Sigmoid colon (tissue), 7 donors: ENCODE data around the gene IFI27L1. TPM values are rescaled to one million over a fixed set of nuclear protein-coding genes. Genes with fewer than 3 reads are reported as not detected.

ENCODE experiments used
- DNase-seq: peaks from one replicate; pipeline ENCODE4 v3.0.0-alpha.2; 2019
- H3K27ac ChIP-seq, 4 donors: fragments of 200-600 bp; sonication (generic); one replicate each; pipeline ENCODE4 v1.5.1; 2016 to 2019; ENCODE audit warnings: mild to moderate bottlenecking in 1 of 4
- H3K27me3 ChIP-seq, 3 donors: fragments of 200-600 bp; sonication (generic); one replicate each; pipeline ENCODE4 v1.5.1; 2019; ENCODE audit warnings: mild to moderate bottlenecking in 1 of 3
- H3K36me3 ChIP-seq, 4 donors: fragments of 200-600 bp; sonication (generic); one replicate each; pipeline ENCODE4 v1.5.1; 2016 to 2019
- H3K4me1 ChIP-seq, 4 donors: fragments of 200-600 bp; sonication (generic); one replicate each; pipeline ENCODE4 v1.5.1; 2017 to 2019
- H3K4me3 ChIP-seq, 4 donors: fragments of 200-600 bp; sonication (generic); one replicate each; pipeline ENCODE4 v1.5.1; 2017 to 2019; ENCODE audit warnings: mild to moderate bottlenecking in 2 of 4, moderate library complexity in 1 of 4
- H3K9me3 ChIP-seq, 4 donors: fragments of 200-600 bp in 3 of 4; sonication (generic) in 3 of 4; one replicate each; pipeline versions ENCODE4 v1.5.1 to v1.6.1; 2013 to 2019
- EP300 ChIP-seq, 4 donors: sonication (generic); formaldehyde crosslinking; IDR thresholded peaks; one replicate each; pipeline ENCODE4 v1.6.1; 2017; ENCODE audit warnings: antibody characterized with exemption in 4 of 4
- POLR2A ChIP-seq, 2 donors: fragments of 450-650 bp; IDR thresholded peaks; one replicate each; pipeline ENCODE4 v1.6.1; 2016; ENCODE audit warnings: antibody characterized with exemption in 2 of 2, mild to moderate bottlenecking in 2 of 2, moderate library complexity in 2 of 2
- POLR2AphosphoS5 ChIP-seq, 4 donors: sonication (generic); formaldehyde crosslinking; IDR thresholded peaks; one replicate each; pipeline ENCODE4 v1.6.1; 2017; ENCODE audit warnings: antibody characterized with exemption in 4 of 4
- WGBS, 2 donors: extraction: QIAGEN DNeasy Blood & Tissue Kit; methylation state at CpG; one replicate each; pipeline ENCODE4 v1.1.7; 2013; 5-methylcytosine and 5-hydroxymethylcytosine counted together
- intact Hi-C: fragments of 100-400 bp; cut with DNase I; formaldehyde crosslinking; loops from one replicate; pipeline ENCODE4 v1.15.1; 2023
- polyA plus RNA-seq, 3 donors: library from polyadenylated mRNA; stranded (reverse); fragments of 200-250 nt; gene quantifications; one replicate each; pipeline ENCODE4 v1.2.3, GENCODE V29; 2013
- total RNA-seq, 4 donors: library from RNA; depleted of rRNA; stranded (reverse); fragments of >200 nt; gene quantifications; one replicate each; pipeline ENCODE4 v1.1.0, GENCODE V29; 2016
- TF ChIP-seq, protein P1 (sequence below), 4 experiments: fragments of 450-650 bp in 3 of 4; fragments of 200-600 bp in 1 of 4; IDR thresholded peaks; one replicate each; pipeline ENCODE4 v1.5.1; 2016 to 2019; ENCODE audit warnings: antibody characterized with exemption in 4 of 4, mild to moderate bottlenecking in 3 of 4, moderate library complexity in 2 of 4
- donor health status: healthy with polysubstance abuse.
- donor health status: Bipolar disorder and iron deficiency.
- donor health status: healthy.

Gene IFI27L1
- total and polyA plus RNA-seq, 7 donors = 6.7 to 49.5 (median 8.6) TPM

DNA sequence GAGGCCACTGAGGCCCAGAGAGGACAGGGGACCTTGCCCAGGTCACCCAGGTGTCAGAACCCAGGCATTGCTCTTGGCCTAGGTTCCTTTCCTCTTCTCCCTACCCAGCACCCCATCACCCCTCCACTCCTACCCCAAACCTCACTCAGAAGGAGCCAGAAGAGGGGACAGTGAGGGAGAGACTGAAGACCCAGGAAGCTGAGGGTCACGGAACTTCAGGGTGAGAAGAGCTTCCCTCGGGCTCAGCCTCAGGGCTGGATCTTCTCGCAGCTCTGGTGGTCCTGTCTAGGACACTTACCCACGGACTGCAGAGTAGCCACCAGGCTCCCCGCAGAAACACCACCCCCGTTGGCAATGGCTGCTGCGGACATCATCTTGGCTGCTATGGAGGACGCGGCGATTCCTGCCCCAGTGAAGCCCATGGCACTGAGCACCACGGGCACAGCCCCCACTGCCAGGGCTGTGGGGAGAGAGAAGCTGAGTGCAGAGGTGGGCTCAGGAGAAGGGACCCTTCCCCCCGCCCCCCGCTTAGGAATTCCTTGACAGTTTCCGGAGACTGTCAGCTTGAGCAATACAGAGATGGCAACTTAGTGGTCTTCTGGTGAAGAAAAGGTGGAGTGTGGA, 47.2 kb downstream of the IFI27L1 start:
- H3K4me1 ChIP-seq = peaks cover 0 to 20% (median 12%) of the 10 kb centered on the region in 4 donors
- 93 to 95% methylated on average over 14 of the region's 14 CpGs for WGBS, 2 donors
- no peaks in the 10 kb centered on the region for H3K27me3 ChIP-seq
- H3K9me3 ChIP-seq = no peaks in the 10 kb centered on the region
- H3K4me3 ChIP-seq = peak overlapping the region in 2 of 4 donors; percentile 57 to 61
- H3K36me3 ChIP-seq = no peaks in the 10 kb centered on the region
- DNase-seq = peak; percentile 18
- TF ChIP-seq POLR2AphosphoS5 (IDR thresholded peaks at IDR 0.05) (no peak), POLR2A (IDR thresholded peaks at IDR 0.05) (no peak), EP300 (IDR thresholded peaks at IDR 0.05) (no peak)
- TF ChIP-seq, protein P1, sequence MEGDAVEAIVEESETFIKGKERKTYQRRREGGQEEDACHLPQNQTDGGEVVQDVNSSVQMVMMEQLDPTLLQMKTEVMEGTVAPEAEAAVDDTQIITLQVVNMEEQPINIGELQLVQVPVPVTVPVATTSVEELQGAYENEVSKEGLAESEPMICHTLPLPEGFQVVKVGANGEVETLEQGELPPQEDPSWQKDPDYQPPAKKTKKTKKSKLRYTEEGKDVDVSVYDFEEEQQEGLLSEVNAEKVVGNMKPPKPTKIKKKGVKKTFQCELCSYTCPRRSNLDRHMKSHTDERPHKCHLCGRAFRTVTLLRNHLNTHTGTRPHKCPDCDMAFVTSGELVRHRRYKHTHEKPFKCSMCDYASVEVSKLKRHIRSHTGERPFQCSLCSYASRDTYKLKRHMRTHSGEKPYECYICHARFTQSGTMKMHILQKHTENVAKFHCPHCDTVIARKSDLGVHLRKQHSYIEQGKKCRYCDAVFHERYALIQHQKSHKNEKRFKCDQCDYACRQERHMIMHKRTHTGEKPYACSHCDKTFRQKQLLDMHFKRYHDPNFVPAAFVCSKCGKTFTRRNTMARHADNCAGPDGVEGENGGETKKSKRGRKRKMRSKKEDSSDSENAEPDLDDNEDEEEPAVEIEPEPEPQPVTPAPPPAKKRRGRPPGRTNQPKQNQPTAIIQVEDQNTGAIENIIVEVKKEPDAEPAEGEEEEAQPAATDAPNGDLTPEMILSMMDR (IDR thresholded peaks at IDR 0.05) = no peak
- intact Hi-C loops = loop anchor here (2.0 kb wide), 1 partner anchor 48 kb away; the partner anchor contains the start of genes DDX24 and IFI27L1
- H3K27ac ChIP-seq = peak overlapping the region; percentile 77 to 88 (median 80)

DNA sequence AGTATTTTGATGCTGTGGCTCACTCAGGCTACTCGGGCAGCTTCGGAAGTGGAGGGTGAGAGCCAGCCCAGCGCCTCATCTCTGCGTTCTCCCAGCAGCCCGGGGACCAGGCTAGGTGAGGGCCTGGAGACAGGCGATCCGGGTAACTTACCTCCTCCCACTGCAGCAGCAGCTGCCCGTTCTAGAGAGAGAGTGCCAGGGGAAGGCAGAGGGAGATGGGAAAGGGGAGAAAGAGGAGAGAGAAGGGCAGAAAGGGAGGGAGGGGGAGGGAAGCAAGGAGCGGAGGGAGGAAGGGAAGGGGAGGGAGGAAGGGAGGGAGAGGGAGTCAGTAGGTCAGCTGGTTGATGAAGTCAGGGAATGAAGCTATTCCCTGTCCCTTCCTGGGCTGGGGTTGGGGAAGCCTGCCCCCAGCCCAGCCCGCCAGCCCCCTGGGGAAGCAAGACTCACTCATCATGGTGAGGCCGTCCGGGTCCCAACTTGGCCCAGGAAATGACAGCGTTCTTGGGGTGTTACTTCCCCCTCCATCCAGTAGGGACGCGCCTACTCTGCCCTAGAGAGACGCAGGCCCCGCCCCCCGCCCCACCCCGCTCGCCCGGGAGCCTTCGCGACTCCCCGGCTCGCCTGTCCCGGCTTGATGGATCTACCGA, 48.1 kb downstream of the IFI27L1 start, which contains the start of gene IFI27L2:
TSS of gene IFI27L2 (minus strand) at position 494 of the 647 bp plus-strand sequence. CDS start at position 454, 40 bp downstream.
- Histone ChIP-seq H3K9me3 (no peaks in the 10 kb centered on the region), H3K4me1 (peaks cover 0 to 20% (median 12%) of the 10 kb centered on the region in 4 donors), H3K4me3 (peak within 1 kb of the TSS; percentile 26 to 61 (median 56)), H3K27me3 (no peaks in the 10 kb centered on the region), H3K27ac (peak within 1 kb of the TSS; percentile 77 to 88 (median 80)), H3K36me3 (no peaks in the 10 kb centered on the region)
- 1 to 2% methylated on average over 27 of the region's 27 CpGs for WGBS, 2 donors
- peak; percentile 88 for DNase-seq
- TF ChIP-seq POLR2AphosphoS5 (IDR thresholded peaks at IDR 0.05) (peak in 2 of 4 donors; percentile 14 to 62), POLR2A (IDR thresholded peaks at IDR 0.05) (no peak), EP300 (IDR thresholded peaks at IDR 0.05) (no peak)
- TF ChIP-seq, protein P1 (IDR thresholded peaks at IDR 0.05) = peak in 3 of 4 experiments; percentile 29 to 53 (median 44)
- intact Hi-C loops = loop anchor here (2.0 kb wide), 1 partner anchor 48 kb away; the partner anchor contains the start of genes DDX24 and IFI27L1

- intact Hi-C loops = loop anchor here (2.0 kb wide), 1 partner anchor 49 kb away; the partner anchor contains the start of genes DDX24 and IFI27L1
- Histone ChIP-seq H3K4me1 (peaks cover 0 to 20% (median 12%) of the 10 kb centered on the region in 4 donors), H3K27me3 (no peaks in the 10 kb centered on the region), H3K9me3 (no peaks in the 10 kb centered on the region), H3K36me3 (no peaks in the 10 kb centered on the region), H3K27ac (peak overlapping the region; percentile 77 to 88 (median 80)), H3K4me3 (peak overlapping the region; percentile 26 to 61 (median 56))
- WGBS, 2 donors = 1% methylated on average over 12 of the region's 12 CpGs
- TF ChIP-seq EP300 (IDR thresholded peaks at IDR 0.05) (no peak), POLR2AphosphoS5 (IDR thresholded peaks at IDR 0.05) (no peak), POLR2A (IDR thresholded peaks at IDR 0.05) (no peak)
- TF ChIP-seq, protein P1 (IDR thresholded peaks at IDR 0.05) = no peak
- DNase-seq = no peak
Observed at GRCh38 chr14:94129758-94130414, 48.8 kb downstream of the IFI27L1 start.

DNA sequence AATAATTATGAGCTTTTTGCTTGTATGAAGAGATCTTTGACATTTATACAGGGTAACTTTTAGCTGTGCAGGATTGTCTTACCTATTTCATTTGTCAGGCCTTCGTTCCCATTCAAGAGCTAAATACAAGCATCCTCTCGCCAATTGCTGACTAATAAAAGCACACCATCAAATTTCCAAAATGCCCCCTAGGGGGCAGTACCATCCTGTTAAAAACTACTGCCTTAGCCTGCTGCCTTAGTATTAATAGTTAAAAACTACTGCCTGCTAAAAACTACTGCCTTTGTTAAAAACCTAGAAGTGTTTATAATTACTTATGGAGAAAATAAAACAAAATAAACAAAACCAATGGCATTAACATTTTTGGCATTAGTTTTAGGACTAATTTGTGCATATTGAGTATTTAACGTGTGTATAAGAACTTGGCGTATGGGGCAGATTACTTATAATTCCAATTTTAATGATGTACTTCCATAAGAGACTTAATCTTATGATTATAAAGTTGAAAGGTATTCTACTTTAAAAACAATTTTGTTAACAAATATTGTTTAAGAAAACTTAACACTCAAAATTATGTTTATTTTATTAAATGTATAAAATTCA, 51.3 kb downstream of the IFI27L1 start:
- peaks cover 0 to 24% (median 12%) of the 10 kb centered on the region in 4 donors for H3K4me1 ChIP-seq
- H3K36me3 ChIP-seq = no peaks in the 10 kb centered on the region
- intact Hi-C loops = no loop called here
- 45 to 46% methylated on average over 4 of the region's 4 CpGs for WGBS, 2 donors
- H3K4me3 ChIP-seq = no peak overlapping the region
- DNase-seq = no peak
- no peaks in the 10 kb centered on the region for H3K9me3 ChIP-seq
- no peak overlapping the region for H3K27ac ChIP-seq
- no peak for TF ChIP-seq EP300 (IDR thresholded peaks at IDR 0.05)
- no peak for TF ChIP-seq POLR2A (IDR thresholded peaks at IDR 0.05)
- no peak for TF ChIP-seq POLR2AphosphoS5 (IDR thresholded peaks at IDR 0.05)
- TF ChIP-seq, protein P1 (IDR thresholded peaks at IDR 0.05) = peak; percentile 20 to 77 (median 54)
- H3K27me3 ChIP-seq = no peaks in the 10 kb centered on the region
